Neuronal stem cell (in vitro differentiated cells): ENCODE measurements around the gene DHX30.
A peak's percentile ranks its signal among the peaks of the same experiment; 100 is the strongest.
"Not testable (repeated sequence)": the region's sequence is repeated elsewhere in the genome, so short reads cannot be mapped to it uniquely, and the experiment has no call there.

Experiments used
- DNase-seq: peaks from one replicate; pipeline ENCODE4 v3.0.0-alpha.2; 2013; ENCODE audit warnings: low spot score
- H2AFZ ChIP-seq: one replicate; pipeline ENCODE4 v1.6.1; 2013; ENCODE audit warnings: mild to moderate bottlenecking, low read length, inconsistent platforms
- H2AK5ac ChIP-seq: 2 replicates; pipeline ENCODE4 v1.6.1; 2013; ENCODE audit warnings: low read depth, mild to moderate bottlenecking, inconsistent platforms, low read length, moderate library complexity, mixed read lengths
- H2BK120ac ChIP-seq: 2 replicates; pipeline ENCODE4 v1.6.1; 2013; ENCODE audit warnings: low read depth, mild to moderate bottlenecking, inconsistent platforms, low read length, moderate library complexity, mixed read lengths
- H2BK12ac ChIP-seq: one replicate; pipeline ENCODE4 v1.6.1; 2013; ENCODE audit warnings: low read length, inconsistent platforms
- H2BK15ac ChIP-seq: 2 replicates; pipeline ENCODE4 v1.6.1; 2013; ENCODE audit warnings: mild to moderate bottlenecking, low read length, inconsistent platforms, mixed read lengths
- H2BK5ac ChIP-seq: one replicate; pipeline ENCODE4 v1.6.1; 2013; ENCODE audit warnings: inconsistent platforms, mild to moderate bottlenecking, low read length, moderate library complexity
- H3K14ac ChIP-seq: one replicate; pipeline ENCODE4 v1.6.1; 2013; ENCODE audit warnings: low read length, inconsistent platforms
- H3K18ac ChIP-seq: 2 replicates; pipeline ENCODE4 v1.6.1; 2013; ENCODE audit warnings: low read length, inconsistent platforms
- H3K23ac ChIP-seq: 2 replicates; pipeline ENCODE4 v1.6.1; 2013; ENCODE audit warnings: low read depth, mild to moderate bottlenecking, mixed read lengths, low read length, inconsistent platforms; ENCODE audit not compliant: poor library complexity
- H3K27ac ChIP-seq: replicated peaks from 3 replicates; pipeline ENCODE4 v1.5.1; 2013; ENCODE audit warnings: low read length, inconsistent platforms
- H3K27me3 ChIP-seq, 3 experiments: 2 replicates each; pipeline ENCODE4 v1.6.1; 2013; ENCODE audit warnings: low read length in 3 of 3, mild to moderate bottlenecking in 2 of 3, inconsistent platforms in 1 of 3, low read depth in 1 of 3, mixed read lengths in 1 of 3, moderate library complexity in 1 of 3; ENCODE audit not compliant: control insufficient read depth in 3 of 3, insufficient read depth in 3 of 3
- H3K36me3 ChIP-seq, 2 donors: replicated peaks in 1 of 2; 2 replicates each; pipeline ENCODE4 v1.6.1; 2013; ENCODE audit warnings: low read length in 2 of 2; ENCODE audit not compliant: control insufficient read depth in 2 of 2, insufficient read depth in 2 of 2
- H3K4ac ChIP-seq: 2 replicates; pipeline ENCODE4 v1.6.1; 2013; ENCODE audit warnings: inconsistent platforms, mild to moderate bottlenecking, low read length, moderate library complexity
- H3K4me1 ChIP-seq, 2 donors: 1 replicate in 1 of 2; 2 replicates in 1 of 2; pipeline ENCODE4 v1.6.1; 2013; ENCODE audit warnings: low read length in 2 of 2, low read depth in 1 of 2; ENCODE audit not compliant: control insufficient read depth in 2 of 2, insufficient read depth in 1 of 2
- H3K4me2 ChIP-seq: one replicate; pipeline ENCODE4 v1.6.1; 2013; ENCODE audit warnings: mild to moderate bottlenecking, low read length, inconsistent platforms; ENCODE audit not compliant: insufficient read depth, poor library complexity, severe bottlenecking
- H3K4me3 ChIP-seq, 2 donors: 2 replicates each; pipeline ENCODE4 v1.5.1; 2013; ENCODE audit warnings: low read length in 2 of 2, mild to moderate bottlenecking in 2 of 2, inconsistent platforms in 1 of 2, moderate library complexity in 1 of 2
- H3K79me1 ChIP-seq: one replicate; pipeline ENCODE4 v1.6.1; 2013; ENCODE audit warnings: low read depth, mild to moderate bottlenecking, inconsistent platforms, low read length, moderate library complexity
- H3K9ac ChIP-seq: one replicate; pipeline ENCODE4 v1.6.1; 2013; ENCODE audit warnings: mild to moderate bottlenecking, low read depth, low read length, inconsistent platforms; ENCODE audit not compliant: poor library complexity
- H3K9me3 ChIP-seq, 2 donors: replicated peaks in 1 of 2; 2 replicates each; pipeline versions ENCODE3 to v1.6.1; 2013; ENCODE audit warnings: low read length in 2 of 2, mild to moderate bottlenecking in 2 of 2, inconsistent platforms in 1 of 2, low read depth in 1 of 2, mixed read lengths in 1 of 2, moderate library complexity in 1 of 2; ENCODE audit not compliant: control insufficient read depth in 2 of 2, insufficient read depth in 1 of 2
- H4K8ac ChIP-seq: one replicate; pipeline ENCODE4 v1.6.1; 2013; ENCODE audit warnings: low read depth, mild to moderate bottlenecking, inconsistent platforms, low read length, moderate library complexity
- H4K91ac ChIP-seq: one replicate; pipeline ENCODE4 v1.6.1; 2013; ENCODE audit warnings: low read length, low read depth, mild to moderate bottlenecking, inconsistent platforms; ENCODE audit not compliant: poor library complexity
- WGBS, 2 donors: extraction: QIAGEN DNeasy Blood & Tissue Kit; methylation state at CpG; one replicate each; pipeline ENCODE4 v1.1.7; 2013; ENCODE audit warnings: missing lambda C conversion rate in 2 of 2, mixed read lengths in 1 of 2; ENCODE audit not compliant: insufficient read length in 2 of 2, insufficient replicate concordance in 1 of 2; ENCODE audit errors: extremely low coverage in 2 of 2; 5-methylcytosine and 5-hydroxymethylcytosine counted together

DHX30 gene

GRCh38 chr3:47882338-47882737 is 79.4 kb downstream of the DHX30 start:
- Histone ChIP-seq H3K27me3 (no peaks in the 10 kb centered on the region), H2AK5ac (no peak overlapping the region), H3K18ac (no peak overlapping the region), H3K9ac (no peak overlapping the region), H4K91ac (no peak overlapping the region), H3K14ac (no peak overlapping the region), H3K4me3 (no peak overlapping the region), H3K4me2 (no peak overlapping the region), H3K27ac (no peak overlapping the region), H2BK5ac (no peak overlapping the region), H4K8ac (no peak overlapping the region), H3K9me3 (no peaks in the 10 kb centered on the region), H3K36me3 (peaks cover 2 to 44% of the 10 kb centered on the region in 2 donors), H2AFZ (no peak overlapping the region), H3K4me1 (no peaks in the 10 kb centered on the region), H2BK12ac (no peak overlapping the region), H2BK120ac (no peak overlapping the region), H3K79me1 (no peaks in the 10 kb centered on the region), H3K4ac (no peak overlapping the region), H2BK15ac (no peak overlapping the region), H3K23ac (no peak overlapping the region)
- WGBS, 2 donors: no CpG with 5 or more reads among the region's 2 CpGs
- no peak for DNase-seq

DNA sequence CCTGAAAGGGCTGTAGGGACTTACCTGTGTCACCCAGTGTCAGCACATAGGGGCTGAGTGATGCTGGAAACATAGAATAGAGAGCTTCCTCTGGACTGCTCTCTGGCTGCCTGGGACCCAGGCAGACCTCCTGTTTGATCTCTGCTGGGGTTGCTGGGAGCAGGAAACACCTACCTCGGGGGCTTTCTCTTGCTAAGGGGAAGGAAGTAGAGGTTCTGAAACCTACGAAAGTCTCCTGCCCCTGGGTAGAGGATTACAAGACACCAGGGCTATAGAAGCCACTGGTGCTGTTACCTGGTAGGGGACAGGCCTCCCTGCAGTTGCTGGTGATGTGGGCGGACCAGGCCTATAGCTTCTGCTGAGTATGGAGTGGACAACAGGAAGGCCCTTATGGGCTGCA is 81.7 kb downstream of the DHX30 start:
- H2BK5ac ChIP-seq: no peak overlapping the region
- no peak overlapping the region for H3K23ac ChIP-seq
- no peak overlapping the region for H4K91ac ChIP-seq
- no peaks in the 10 kb centered on the region for H3K27me3 ChIP-seq
- peaks cover 1 to 11% of the 10 kb centered on the region in 2 donors for H3K4me1 ChIP-seq
- H3K4me3 ChIP-seq: no peak overlapping the region
- no peak overlapping the region for H3K4ac ChIP-seq
- H3K27ac ChIP-seq: peak overlapping the region; percentile 1
- H3K18ac ChIP-seq: peak overlapping the region; percentile 51
- no peak overlapping the region for H2BK12ac ChIP-seq
- H3K9me3 ChIP-seq: no peaks in the 10 kb centered on the region
- no peak overlapping the region for H4K8ac ChIP-seq
- no peak overlapping the region for H3K14ac ChIP-seq
- H2BK15ac ChIP-seq: peak overlapping the region; percentile 54
- H3K9ac ChIP-seq: no peak overlapping the region
- H3K79me1 ChIP-seq: no peaks in the 10 kb centered on the region
- DNase-seq: no peak
- H2BK120ac ChIP-seq: no peak overlapping the region
- no peak overlapping the region for H3K4me2 ChIP-seq
- WGBS, 2 donors: no CpG with 5 or more reads among the region's 3 CpGs
- H2AK5ac ChIP-seq: peak overlapping the region; percentile 53
- no peak overlapping the region for H2AFZ ChIP-seq
- H3K36me3 ChIP-seq: peaks cover 2 to 43% of the 10 kb centered on the region in 2 donors

- Histone ChIP-seq H3K4me3 (no peak overlapping the region), H2BK12ac (no peak overlapping the region), H3K36me3 (peaks cover 2 to 43% of the 10 kb centered on the region in 2 donors), H3K4me1 (peaks cover 2 to 15% of the 10 kb centered on the region in 2 donors), H3K4ac (no peak overlapping the region), H3K14ac (no peak overlapping the region), H3K18ac (no peak overlapping the region), H4K91ac (no peak overlapping the region), H3K9me3 (no peaks in the 10 kb centered on the region), H2BK15ac (no peak overlapping the region), H2BK120ac (no peak overlapping the region), H3K4me2 (no peak overlapping the region), H2AK5ac (no peak overlapping the region), H3K23ac (no peak overlapping the region), H3K79me1 (no peaks in the 10 kb centered on the region), H3K9ac (no peak overlapping the region), H2AFZ (no peak overlapping the region), H4K8ac (no peak overlapping the region), H2BK5ac (no peak overlapping the region), H3K27me3 (no peaks in the 10 kb centered on the region), H3K27ac (no peak overlapping the region)
- DNase-seq: no peak
- WGBS, 2 donors: no CpG with 5 or more reads among the region's 1 CpG
These were observed 82.2 kb downstream of the DHX30 start for GRCh38 chr3:47885168-47885567.

GRCh38 chr3:47887991-47888390 is 85.1 kb downstream of the DHX30 start:
- Histone ChIP-seq H3K4me1 (peaks cover 18 to 39% of the 10 kb centered on the region in 2 donors), H3K36me3 (peaks cover 0 to 40% of the 10 kb centered on the region in 2 donors)
- not testable (repeated sequence) for H3K27me3 ChIP-seq, H4K8ac ChIP-seq, H4K91ac ChIP-seq, H2AFZ ChIP-seq, H2AK5ac ChIP-seq, H3K4me2 ChIP-seq, H3K14ac ChIP-seq, H3K23ac ChIP-seq, H3K27ac ChIP-seq, H3K4ac ChIP-seq, H3K18ac ChIP-seq, H2BK12ac ChIP-seq, H3K4me3 ChIP-seq, H3K9ac ChIP-seq, H2BK15ac ChIP-seq, DNase-seq, H3K9me3 ChIP-seq, H3K79me1 ChIP-seq, H2BK5ac ChIP-seq, H2BK120ac ChIP-seq
- no CpG with 5 or more reads among the region's 9 CpGs for WGBS, 2 donors
